Stimulated activated CD8-positive, alpha-beta memory T cell treated with anti-CD3 and anti-CD28 coated beads, Interleukin-7, amount 100 ng/mL, for 4 hours (primary cell): ENCODE results near the gene NCAM2.

ENCODE experiments used
- DNase-seq, 2 donors: peaks; one replicate each; pipeline ENCODE4 v3.0.0-alpha.2; 2020; ENCODE audit warnings: low read depth in 2 of 2

Gene NCAM2

DNA sequence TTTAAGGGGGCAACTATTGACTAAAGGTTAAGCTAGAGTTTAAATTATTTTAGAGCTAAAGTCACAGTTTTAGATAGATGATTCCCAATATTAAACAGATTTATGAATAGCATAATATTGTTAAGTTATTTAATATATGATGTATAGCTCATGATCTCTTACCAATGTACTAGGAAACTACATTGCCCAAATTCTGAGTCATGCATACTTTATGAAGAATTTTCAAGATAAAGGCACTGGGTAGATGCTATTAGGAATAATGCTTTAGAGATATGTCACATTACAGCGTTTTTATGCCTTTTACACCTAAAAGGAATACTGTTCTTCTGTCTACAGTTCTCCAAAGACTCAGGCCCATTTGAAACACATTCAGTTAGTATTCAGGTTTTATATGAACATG is 215.1 kb downstream of the NCAM2 start:
- DNase-seq, result no peak

GRCh38 chr21:21216047-21216446 is 217.8 kb downstream of the NCAM2 start:
- DNase-seq, result no peak

GRCh38 chr21:21226472-21226871 is 228.3 kb downstream of the NCAM2 start:
- DNase-seq, result no peak

- no peak for DNase-seq
Observed at GRCh38 chr21:21230672-21231071, 232.5 kb downstream of the NCAM2 start.

- no peak for DNase-seq
Observed at GRCh38 chr21:21231913-21232312, 233.7 kb downstream of the NCAM2 start.

- no peak for DNase-seq
Observed at GRCh38 chr21:21232320-21232719, 234.1 kb downstream of the NCAM2 start.

DNA sequence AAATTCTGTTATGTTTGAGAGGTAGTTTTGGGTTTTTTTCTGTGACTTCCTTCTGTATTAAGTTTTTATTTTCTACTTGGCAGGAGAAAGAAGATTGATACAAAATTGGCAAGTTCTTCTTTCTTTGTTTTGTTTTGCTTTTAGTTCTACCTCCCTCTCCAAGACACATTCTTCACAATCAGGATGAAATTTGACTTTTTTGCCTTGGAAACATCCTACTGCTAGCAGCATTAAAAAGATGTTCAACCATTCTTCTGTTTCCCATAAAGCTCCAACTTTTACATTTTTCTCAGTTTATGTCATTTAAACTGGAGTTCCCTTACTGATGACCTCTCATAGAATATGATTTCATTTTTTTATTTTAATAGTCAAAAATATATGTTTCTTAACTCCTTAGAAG is 234.8 kb downstream of the NCAM2 start:
- DNase-seq, result no peak

GRCh38 chr21:21236996-21237395 is 238.8 kb downstream of the NCAM2 start:
- no peak for DNase-seq

- no peak for DNase-seq
Observed at GRCh38 chr21:21238629-21239400, 240.6 kb downstream of the NCAM2 start.

GRCh38 chr21:21241391-21241790 is 243.2 kb downstream of the NCAM2 start:
- DNase-seq, result no peak

- no peak for DNase-seq
Observed at GRCh38 chr21:21246007-21246406, 247.8 kb downstream of the NCAM2 start.

DNA sequence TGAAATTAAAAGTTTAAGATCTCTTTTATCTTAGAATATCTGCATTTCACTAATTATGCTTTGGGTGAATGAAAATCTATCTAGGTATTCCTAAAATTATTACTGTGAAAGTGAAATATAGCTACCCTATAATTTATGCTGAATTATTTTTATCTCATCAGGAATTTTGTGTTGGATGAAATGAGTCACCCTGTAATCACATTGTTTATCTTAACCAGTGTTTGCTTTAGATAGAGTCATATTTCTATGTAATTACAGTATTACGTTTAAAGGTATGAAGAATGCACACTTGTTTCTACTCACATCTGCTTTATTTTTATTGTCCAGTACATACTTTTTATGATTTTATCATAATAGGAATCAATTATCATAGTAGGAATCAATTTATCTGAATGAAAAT is 249.2 kb downstream of the NCAM2 start:
- no peak for DNase-seq

- no peak for DNase-seq
Observed at GRCh38 chr21:21262048-21262447, 263.8 kb downstream of the NCAM2 start.

DNA sequence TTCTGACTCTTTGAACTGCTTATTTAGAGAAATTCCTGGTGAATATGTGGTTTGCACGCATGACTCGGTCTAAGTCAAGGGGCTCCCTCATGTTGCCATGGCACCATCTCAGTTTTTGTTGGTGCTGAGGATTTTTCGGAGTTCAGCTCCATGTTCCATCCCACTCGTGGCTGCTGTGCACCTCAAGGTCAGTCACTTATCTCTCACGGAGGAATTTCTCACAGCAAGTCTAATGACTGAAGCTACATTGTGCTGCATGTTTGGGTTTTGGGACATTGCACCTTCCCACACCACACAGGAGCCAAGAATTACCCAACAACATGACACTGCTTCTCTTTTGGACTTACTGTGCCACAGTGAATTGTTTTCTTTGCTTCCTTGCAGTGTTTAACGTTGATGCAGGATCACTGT is 269.9 kb downstream of the NCAM2 start:
- DNase-seq, result no peak

DNA sequence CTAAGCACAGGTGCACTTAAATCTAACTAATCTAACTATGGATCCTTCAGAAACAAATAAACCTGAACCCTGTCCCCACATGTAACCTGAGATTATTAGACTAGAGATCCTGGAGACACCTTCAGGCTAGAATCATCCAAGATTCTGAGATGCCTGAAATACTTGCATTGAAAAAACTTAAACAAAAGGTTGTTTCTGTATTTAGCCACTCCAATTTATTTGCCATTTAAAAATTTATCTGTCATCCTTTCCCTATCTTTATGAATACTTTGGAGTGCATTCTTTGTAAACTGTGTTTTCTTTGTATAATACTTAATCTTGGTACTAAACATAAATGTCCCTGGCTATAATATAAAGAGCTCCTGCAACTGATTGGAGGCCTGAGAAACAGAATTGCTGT is 270.7 kb downstream of the NCAM2 start:
- no peak for DNase-seq

- DNase-seq, result no peak
Observed at GRCh38 chr21:21279193-21279901, 281.1 kb downstream of the NCAM2 start.

DNA sequence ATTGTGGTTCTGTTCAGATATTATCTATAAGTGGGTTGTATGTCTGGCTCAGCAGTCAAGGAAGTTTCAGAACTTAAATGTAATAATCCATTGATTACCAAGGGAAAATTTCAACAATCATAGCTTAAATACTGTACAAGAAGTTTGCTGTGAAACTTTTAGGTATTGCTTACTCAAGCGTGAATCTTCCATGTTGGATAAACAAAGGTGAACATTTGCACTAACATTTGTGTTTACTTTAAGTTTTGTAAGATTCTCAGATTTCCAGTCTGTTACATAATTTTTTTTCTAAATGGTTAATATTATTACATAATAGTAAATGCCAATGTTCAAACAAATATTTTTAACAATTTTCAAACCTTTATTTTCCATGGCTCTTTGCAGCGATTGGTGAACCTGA is 285.6 kb downstream of the NCAM2 start:
- no peak for DNase-seq

- DNase-seq, result no peak
Observed at GRCh38 chr21:21286170-21286798, 288.1 kb downstream of the NCAM2 start.

- DNase-seq, result no peak
Observed at GRCh38 chr21:21290751-21291150, 292.5 kb downstream of the NCAM2 start.

DNA sequence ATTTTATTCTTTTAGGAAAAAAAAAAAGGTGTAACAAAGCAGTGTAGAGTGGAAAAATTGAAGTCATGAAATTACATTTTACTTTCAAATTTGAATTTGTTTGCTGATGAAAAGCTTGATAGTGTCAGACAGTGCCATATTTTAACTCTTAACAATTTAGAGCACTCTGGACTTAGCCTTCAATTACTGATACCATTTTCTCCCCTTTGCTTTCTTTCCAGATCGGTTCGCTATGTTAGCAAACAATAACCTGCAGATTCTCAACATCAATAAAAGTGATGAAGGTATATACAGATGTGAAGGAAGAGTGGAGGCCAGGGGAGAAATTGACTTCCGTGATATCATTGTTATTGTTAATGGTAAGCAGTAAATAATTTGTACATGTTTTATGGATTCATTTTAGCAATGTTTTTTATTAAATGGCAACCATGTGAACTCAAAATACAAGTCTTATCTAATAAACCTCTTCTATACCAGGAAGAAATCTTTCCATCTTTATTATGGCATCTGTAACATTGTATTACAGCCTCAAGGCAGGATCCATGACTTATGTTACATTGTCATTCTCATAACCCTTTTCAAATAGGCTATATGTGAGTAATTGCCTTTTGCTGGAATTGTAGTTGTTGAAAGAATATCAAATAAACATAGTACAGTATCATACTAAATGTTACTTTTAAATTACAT is 293.8 kb downstream of the NCAM2 start:
- no peak for DNase-seq

GRCh38 chr21:21295303-21295702 is 297.1 kb downstream of the NCAM2 start:
- no peak for DNase-seq

DNA sequence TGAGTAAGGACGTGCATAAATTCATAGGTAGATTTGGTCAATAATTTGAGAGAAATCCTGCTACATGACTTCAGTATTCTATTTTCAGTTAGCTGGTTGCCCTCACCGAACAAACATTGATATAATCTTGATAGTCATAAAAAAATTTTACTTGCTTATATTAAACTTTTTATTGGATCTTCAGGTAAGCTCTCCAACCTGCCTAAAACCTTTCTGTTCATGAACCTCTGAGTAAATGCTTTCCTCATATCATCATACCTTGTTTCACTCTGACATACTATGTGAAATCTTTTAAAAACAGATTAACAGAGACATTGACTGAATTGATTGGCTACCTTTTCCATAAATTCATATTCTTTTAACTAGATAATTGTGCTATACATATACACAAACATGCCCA is 299.0 kb downstream of the NCAM2 start:
- no peak for DNase-seq
